Sigmoid colon (tissue), 4 donors: ENCODE measurements around the gene ZNF473.

Source experiments
- CTCF ChIP-seq, 4 experiments: fragments of 450-650 bp in 3 of 4; fragments of 200-600 bp in 1 of 4; IDR thresholded peaks; one replicate each; pipeline ENCODE4 v1.5.1; 2016 to 2019; ENCODE audit warnings: antibody characterized with exemption in 4 of 4, mild to moderate bottlenecking in 3 of 4, moderate library complexity in 2 of 4
- EP300 ChIP-seq, 4 donors: sonication (generic); formaldehyde crosslinking; IDR thresholded peaks; one replicate each; pipeline ENCODE4 v1.6.1; 2017; ENCODE audit warnings: antibody characterized with exemption in 4 of 4

GRCh38 chr19:49984491-49984890, 41.3 kb upstream of the ZNF473 start:
- TF ChIP-seq CTCF (IDR thresholded peaks at IDR 0.05) (no peak), EP300 (IDR thresholded peaks at IDR 0.05) (no peak)
